ENCODE measurements around the gene CARD8. TPM values are rescaled to one million over a fixed set of nuclear protein-coding genes. Genes with fewer than 3 reads are reported as not detected.

The CARD8 gene
- total RNA-seq, 2 experiments from 2014 or later: 71.1 to 73.1 TPM

DNA sequence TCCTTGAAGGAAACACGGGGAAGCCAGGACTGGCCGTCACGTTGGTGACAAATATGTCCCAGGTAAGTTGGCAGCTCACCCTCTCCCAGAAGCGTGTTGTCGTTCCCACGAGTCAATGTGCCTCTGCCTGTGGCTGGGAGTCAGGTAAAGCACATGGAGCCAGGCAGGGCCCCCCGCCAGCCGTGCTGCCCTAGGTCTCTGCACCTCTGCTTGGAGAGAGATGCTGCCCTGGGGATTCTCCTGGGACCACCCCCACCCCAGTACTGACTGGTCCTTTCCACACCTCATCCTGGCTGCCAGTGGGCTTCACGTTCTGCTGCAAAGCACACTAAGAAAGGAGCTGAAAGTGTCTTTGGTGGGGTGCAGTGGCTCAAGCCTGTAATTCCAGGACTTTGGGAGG, 24.0 kb upstream of the CARD8 start:
- no peak for DNase-seq
- CTCF ChIA-PET: no interaction called here
- no peak overlapping the region for H3K4me3 Mint-ChIP-seq
- no peaks in the 10 kb centered on the region for H3K9me3 Mint-ChIP-seq
- Histone ChIP-seq H3K36me3 (ENCODE audit: insufficient read depth, low read length) (no peaks in the 10 kb centered on the region), H3K4me1 (ENCODE audit: insufficient read depth, low read length) (no peaks in the 10 kb centered on the region), H3K27ac (ENCODE audit: low read depth in 1 of 2, low read length in 2 of 2) (no peak overlapping the region), H3K4me3 (ENCODE audit: low read length) (no peak overlapping the region), H3K27me3 (ENCODE audit: control insufficient read depth in 1 of 2, insufficient read depth in 2 of 2, low read length in 2 of 2) (no peaks in the 10 kb centered on the region), H3K9me3 (ENCODE audit: control insufficient read depth in 1 of 2, insufficient read depth in 1 of 2, low read length in 2 of 2) (peaks cover 0 to 10% of the 10 kb centered on the region in 2 experiments)
- no peak for ATAC-seq (ENCODE audit: poor library complexity)
- no peaks in the 10 kb centered on the region for H3K4me1 Mint-ChIP-seq (ENCODE audit: low read depth)
- POLR2A ChIA-PET: no interaction called here
- H3K27me3 Mint-ChIP-seq: no peaks in the 10 kb centered on the region
- TF ChIP-seq, protein P1, sequence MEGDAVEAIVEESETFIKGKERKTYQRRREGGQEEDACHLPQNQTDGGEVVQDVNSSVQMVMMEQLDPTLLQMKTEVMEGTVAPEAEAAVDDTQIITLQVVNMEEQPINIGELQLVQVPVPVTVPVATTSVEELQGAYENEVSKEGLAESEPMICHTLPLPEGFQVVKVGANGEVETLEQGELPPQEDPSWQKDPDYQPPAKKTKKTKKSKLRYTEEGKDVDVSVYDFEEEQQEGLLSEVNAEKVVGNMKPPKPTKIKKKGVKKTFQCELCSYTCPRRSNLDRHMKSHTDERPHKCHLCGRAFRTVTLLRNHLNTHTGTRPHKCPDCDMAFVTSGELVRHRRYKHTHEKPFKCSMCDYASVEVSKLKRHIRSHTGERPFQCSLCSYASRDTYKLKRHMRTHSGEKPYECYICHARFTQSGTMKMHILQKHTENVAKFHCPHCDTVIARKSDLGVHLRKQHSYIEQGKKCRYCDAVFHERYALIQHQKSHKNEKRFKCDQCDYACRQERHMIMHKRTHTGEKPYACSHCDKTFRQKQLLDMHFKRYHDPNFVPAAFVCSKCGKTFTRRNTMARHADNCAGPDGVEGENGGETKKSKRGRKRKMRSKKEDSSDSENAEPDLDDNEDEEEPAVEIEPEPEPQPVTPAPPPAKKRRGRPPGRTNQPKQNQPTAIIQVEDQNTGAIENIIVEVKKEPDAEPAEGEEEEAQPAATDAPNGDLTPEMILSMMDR (IDR thresholded peaks at IDR 0.05): no peak
- H3K36me3 Mint-ChIP-seq (ENCODE audit: low read depth): no peaks in the 10 kb centered on the region
- H3K27ac Mint-ChIP-seq: no peak overlapping the region
- intact Hi-C loops (cut with DNase I, micrococcal nuclease): no loop called here

DNA sequence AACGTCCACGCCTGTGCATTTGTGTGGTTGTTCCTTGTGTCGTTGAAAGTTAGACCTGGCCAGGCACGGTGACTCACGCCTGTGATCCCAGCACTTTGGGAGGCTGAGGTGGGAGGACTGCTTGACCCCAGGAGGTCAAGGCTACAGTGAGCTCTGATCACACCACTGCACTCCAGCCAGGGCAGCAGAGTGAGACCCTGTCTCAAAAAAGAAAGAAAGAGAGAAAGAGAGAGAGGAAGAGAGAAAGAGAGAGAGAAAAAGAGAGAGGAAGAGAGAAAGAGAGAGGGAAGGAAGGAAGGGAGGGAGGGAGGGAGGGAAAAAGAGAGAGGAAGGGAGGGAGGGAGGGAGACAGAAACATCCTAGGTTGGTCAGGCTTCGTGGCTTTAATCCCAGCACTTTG, 19.2 kb upstream of the CARD8 start:
- Mint-ChIP-seq H3K4me3 (no peak overlapping the region), H3K27me3 (peaks cover 17% of the 10 kb centered on the region), H3K4me1 (ENCODE audit: low read depth) (peaks cover 11% of the 10 kb centered on the region), H3K36me3 (ENCODE audit: low read depth) (no peaks in the 10 kb centered on the region), H3K9me3 (no peaks in the 10 kb centered on the region), H3K27ac (no peak overlapping the region)
- ChIA-PET POLR2A (no interaction called here), CTCF (no interaction called here)
- DNase-seq: no peak
- peaks cover 0 to 6% of the 10 kb centered on the region in 2 experiments for H3K27me3 ChIP-seq (ENCODE audit: control insufficient read depth in 1 of 2, insufficient read depth in 2 of 2, low read length in 2 of 2)
- intact Hi-C loops (cut with DNase I, micrococcal nuclease): no loop called here
- H3K9me3 ChIP-seq (ENCODE audit: control insufficient read depth in 1 of 2, insufficient read depth in 1 of 2, low read length in 2 of 2): no peaks in the 10 kb centered on the region
- ATAC-seq (ENCODE audit: poor library complexity): no peak
- TF ChIP-seq, protein P1 (IDR thresholded peaks at IDR 0.05): no peak
- no peak overlapping the region for H3K27ac ChIP-seq (ENCODE audit: low read depth in 1 of 2, low read length in 2 of 2)
- no peak overlapping the region for H3K4me3 ChIP-seq (ENCODE audit: low read length)
- no peaks in the 10 kb centered on the region for H3K36me3 ChIP-seq (ENCODE audit: insufficient read depth, low read length)
- peaks cover 14% of the 10 kb centered on the region for H3K4me1 ChIP-seq (ENCODE audit: insufficient read depth, low read length)

- ATAC-seq (ENCODE audit: poor library complexity): no peak
- H3K9me3 ChIP-seq (ENCODE audit: control insufficient read depth in 1 of 2, insufficient read depth in 1 of 2, low read length in 2 of 2): no peaks in the 10 kb centered on the region
- Mint-ChIP-seq H3K36me3 (ENCODE audit: low read depth) (no peaks in the 10 kb centered on the region), H3K4me3 (no peak overlapping the region), H3K9me3 (no peaks in the 10 kb centered on the region), H3K27ac (no peak overlapping the region), H3K4me1 (ENCODE audit: low read depth) (peaks cover 15% of the 10 kb centered on the region), H3K27me3 (peaks cover 22% of the 10 kb centered on the region)
- H3K27ac ChIP-seq (ENCODE audit: low read depth in 1 of 2, low read length in 2 of 2): no peak overlapping the region
- no peak overlapping the region for H3K4me3 ChIP-seq (ENCODE audit: low read length)
- peaks cover 0 to 11% of the 10 kb centered on the region in 2 experiments for H3K27me3 ChIP-seq (ENCODE audit: control insufficient read depth in 1 of 2, insufficient read depth in 2 of 2, low read length in 2 of 2)
- H3K36me3 ChIP-seq (ENCODE audit: insufficient read depth, low read length): no peaks in the 10 kb centered on the region
- H3K4me1 ChIP-seq (ENCODE audit: insufficient read depth, low read length): peaks cover 14% of the 10 kb centered on the region
- intact Hi-C loops (cut with DNase I, micrococcal nuclease): no loop called here
- no peak for DNase-seq
- POLR2A ChIA-PET: no interaction called here
- TF ChIP-seq, protein P1 (IDR thresholded peaks at IDR 0.05): no peak
- CTCF ChIA-PET: interaction anchor here (1.5 kb wide), 2 partner anchors 13 to 60 kb away, joined by 4 to 6 read pairs; no protein-coding TSS in a partner anchor
Observed at GRCh38 chr19:48274173-48274572, 18.5 kb upstream of the CARD8 start.
